OCI-LY3 (cell line): ENCODE measurements around the gene BEND2.
"Not testable (repeated sequence)": the region's sequence is repeated elsewhere in the genome, so short reads cannot be mapped to it uniquely, and the experiment has no call there.

ENCODE experiments used
- H2AFZ ChIP-seq: fragments of 200-600, 300-600 bp; shearing (Covaris generic); 2 replicates; pipeline ENCODE4 v1.6.0; 2014; ENCODE audit warnings: antibody characterized with exemption, low read depth, low read length
- H3K27ac ChIP-seq: fragments of 200-600, 300-600 bp; sonication (generic); 2 replicates; pipeline ENCODE4 v1.5.1; 2014; ENCODE audit warnings: mild to moderate bottlenecking, low read length, moderate library complexity, mixed read lengths
- H3K27me3 ChIP-seq: fragments of 200-600, 300-600 bp; sonication (generic); 2 replicates; pipeline ENCODE4 v1.6.1; 2014; ENCODE audit warnings: low read depth, low read length, mixed read lengths
- H3K36me3 ChIP-seq: fragments of 200-600, 300-600 bp; sonication (generic); replicated peaks from 2 replicates; pipeline ENCODE3; 2014; ENCODE audit warnings: low read depth, low read length, mixed read lengths
- H3K4me1 ChIP-seq: fragments of 300-600, 200-600 bp; sonication (generic); 2 replicates; pipeline ENCODE4 v1.6.1; 2014; ENCODE audit warnings: low read length, mixed read lengths
- H3K4me2 ChIP-seq: fragments of 200-600, 300-600 bp; sonication (generic); 2 replicates; pipeline ENCODE4 v1.6.1; 2014; ENCODE audit warnings: low read length, mixed read lengths
- H3K4me3 ChIP-seq: fragments of 300-600, 200-600 bp; sonication (generic); 2 replicates; pipeline ENCODE4 v1.5.1; 2014; ENCODE audit warnings: antibody characterized with exemption, mild to moderate bottlenecking, low read length, moderate library complexity
- H3K79me2 ChIP-seq: fragments of 300-600, 200-600 bp; shearing (Covaris generic); 2 replicates; pipeline ENCODE4 v1.6.1; 2014; ENCODE audit warnings: mild to moderate bottlenecking, low read length, mixed read lengths
- H3K9ac ChIP-seq: fragments of 300-600, 200-600 bp; shearing (Covaris generic); 2 replicates; pipeline ENCODE4 v1.6.0; 2014; ENCODE audit warnings: mild to moderate bottlenecking, low read length, moderate library complexity
- H3K9me3 ChIP-seq: fragments of 200-600, 300-600 bp; shearing (Covaris generic); 2 replicates; pipeline ENCODE4 v1.6.1; 2014; ENCODE audit warnings: low read length, mixed read lengths; ENCODE audit not compliant: insufficient read depth
- H4K20me1 ChIP-seq: fragments of 200-600, 300-600 bp; sonication (generic); 2 replicates; pipeline ENCODE4 v1.6.1; 2016; ENCODE audit warnings: low read length, mixed read lengths; ENCODE audit not compliant: insufficient read depth
- EZH2phosphoT487 ChIP-seq: fragments of 200-600 bp; shearing (Covaris generic); IDR thresholded peaks from 2 replicates; pipeline ENCODE4 v1.6.1; 2018; ENCODE audit warnings: antibody characterized with exemption, mixed run types, low read depth
- TF ChIP-seq, protein P1 (sequence below): fragments of 200-600, 300-600 bp; sonication (generic); IDR thresholded peaks from 2 replicates; pipeline ENCODE4 v1.5.1; 2014; ENCODE audit warnings: antibody characterized with exemption, low read length, low read depth

BEND2 gene

DNA sequence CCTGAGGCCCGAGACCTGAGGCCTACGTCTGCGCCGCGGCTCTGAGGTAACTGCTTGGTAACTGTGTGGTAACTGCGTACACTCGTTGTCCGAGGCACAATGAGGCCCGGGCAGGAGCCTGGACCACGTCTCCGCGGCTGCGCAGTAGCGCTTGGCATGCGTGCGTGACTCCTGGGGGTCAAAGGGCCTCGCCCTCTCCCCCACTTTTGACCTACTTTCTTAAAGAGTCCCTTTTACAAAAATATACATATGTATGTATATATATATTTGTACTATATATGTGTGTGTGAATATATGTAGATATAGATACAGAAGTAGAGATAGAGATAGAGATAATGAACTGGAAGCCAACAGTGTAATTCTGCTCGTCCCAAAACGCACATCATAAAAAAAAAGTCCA lies at the start of gene BEND2:
TSS of gene BEND2 (minus strand) at position 101 of the 400 bp plus-strand sequence. CDS start 136 bp downstream, outside the sequence.
- TF ChIP-seq, protein P1, sequence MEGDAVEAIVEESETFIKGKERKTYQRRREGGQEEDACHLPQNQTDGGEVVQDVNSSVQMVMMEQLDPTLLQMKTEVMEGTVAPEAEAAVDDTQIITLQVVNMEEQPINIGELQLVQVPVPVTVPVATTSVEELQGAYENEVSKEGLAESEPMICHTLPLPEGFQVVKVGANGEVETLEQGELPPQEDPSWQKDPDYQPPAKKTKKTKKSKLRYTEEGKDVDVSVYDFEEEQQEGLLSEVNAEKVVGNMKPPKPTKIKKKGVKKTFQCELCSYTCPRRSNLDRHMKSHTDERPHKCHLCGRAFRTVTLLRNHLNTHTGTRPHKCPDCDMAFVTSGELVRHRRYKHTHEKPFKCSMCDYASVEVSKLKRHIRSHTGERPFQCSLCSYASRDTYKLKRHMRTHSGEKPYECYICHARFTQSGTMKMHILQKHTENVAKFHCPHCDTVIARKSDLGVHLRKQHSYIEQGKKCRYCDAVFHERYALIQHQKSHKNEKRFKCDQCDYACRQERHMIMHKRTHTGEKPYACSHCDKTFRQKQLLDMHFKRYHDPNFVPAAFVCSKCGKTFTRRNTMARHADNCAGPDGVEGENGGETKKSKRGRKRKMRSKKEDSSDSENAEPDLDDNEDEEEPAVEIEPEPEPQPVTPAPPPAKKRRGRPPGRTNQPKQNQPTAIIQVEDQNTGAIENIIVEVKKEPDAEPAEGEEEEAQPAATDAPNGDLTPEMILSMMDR, result no peak
- TF ChIP-seq EZH2phosphoT487, result no peak
- no peak within 1 kb of the TSS for H3K27ac ChIP-seq
- no peaks in the 10 kb centered on the region for H4K20me1 ChIP-seq
- no peak within 1 kb of the TSS for H3K4me2 ChIP-seq
- H3K4me1 ChIP-seq, result no peaks in the 10 kb centered on the region
- no peaks in the 10 kb centered on the region for H3K27me3 ChIP-seq
- no peaks in the 10 kb centered on the region for H3K36me3 ChIP-seq
- H3K4me3 ChIP-seq, result no peak within 1 kb of the TSS
- H3K9me3 ChIP-seq, result no peaks in the 10 kb centered on the region
- H3K79me2 ChIP-seq, result no peaks in the 10 kb centered on the region
- H2AFZ ChIP-seq, result no peak within 1 kb of the TSS
- no peak within 1 kb of the TSS for H3K9ac ChIP-seq

DNA sequence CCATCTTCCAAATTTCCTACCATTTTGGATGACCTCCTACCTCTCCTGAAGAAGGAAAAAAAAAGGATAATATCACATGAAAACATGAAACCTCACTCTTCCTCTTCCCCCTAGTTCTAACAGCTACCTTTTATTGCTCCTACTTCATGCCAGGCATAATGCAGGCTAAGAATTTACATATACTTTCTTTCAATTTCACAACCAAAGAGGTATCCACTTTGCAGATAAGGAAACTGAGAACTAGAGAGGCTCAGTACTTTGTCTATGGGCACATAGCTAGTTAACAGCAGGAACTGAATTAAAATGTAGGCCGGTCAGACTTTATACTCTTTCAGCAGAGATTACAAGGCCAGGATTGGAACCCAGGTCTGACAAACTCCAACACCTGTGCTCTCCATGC lies 34.4 kb upstream of the BEND2 start:
- H3K4me1 ChIP-seq, result no peaks in the 10 kb centered on the region
- no peak overlapping the region for H3K27ac ChIP-seq
- H3K36me3 ChIP-seq, result no peaks in the 10 kb centered on the region
- H3K27me3 ChIP-seq, result no peaks in the 10 kb centered on the region
- TF ChIP-seq, protein P1, result no peak
- TF ChIP-seq EZH2phosphoT487, result no peak
- H4K20me1 ChIP-seq, result no peaks in the 10 kb centered on the region
- no peak overlapping the region for H3K4me2 ChIP-seq
- no peaks in the 10 kb centered on the region for H3K79me2 ChIP-seq
- H3K9ac ChIP-seq, result no peak overlapping the region
- no peak overlapping the region for H3K4me3 ChIP-seq
- H3K9me3 ChIP-seq, result no peaks in the 10 kb centered on the region
- H2AFZ ChIP-seq, result no peak overlapping the region

DNA sequence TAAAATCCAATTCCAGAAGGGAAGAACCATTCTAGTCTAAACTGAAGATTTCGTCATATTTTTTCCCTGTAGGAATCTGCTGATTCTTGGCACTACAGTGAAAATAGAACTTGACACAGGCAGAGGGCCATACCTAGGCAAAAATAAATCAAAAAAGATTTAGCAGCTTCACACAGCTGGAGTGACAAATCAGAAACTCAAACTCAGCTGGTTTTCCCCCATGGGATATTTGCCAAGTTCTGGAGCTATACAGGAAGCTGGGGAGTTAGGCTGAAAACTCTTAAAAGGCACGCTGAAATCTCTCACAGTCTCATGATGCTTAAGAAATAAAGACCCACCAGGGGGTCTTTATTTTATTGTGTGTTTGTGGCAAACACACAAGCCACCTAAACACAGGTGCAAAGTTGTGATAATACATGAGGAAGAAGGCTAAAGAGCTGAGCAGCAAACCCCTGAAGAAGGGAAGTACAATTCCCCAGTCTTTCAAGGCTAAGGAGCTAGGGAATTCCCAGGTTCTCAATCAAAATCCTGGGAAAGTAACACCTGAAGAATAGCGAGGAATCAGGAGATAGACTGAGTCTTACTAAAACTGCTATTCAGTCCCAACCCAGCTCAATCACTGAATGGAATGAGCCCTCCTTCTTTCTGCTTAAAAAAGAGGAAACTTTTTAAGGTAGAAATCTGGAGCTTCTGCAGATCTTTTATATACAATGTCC lies 32.1 kb upstream of the BEND2 start:
- no peak overlapping the region for H3K9ac ChIP-seq
- no peak overlapping the region for H3K27ac ChIP-seq
- no peaks in the 10 kb centered on the region for H4K20me1 ChIP-seq
- TF ChIP-seq, protein P1, result no peak
- no peak for TF ChIP-seq EZH2phosphoT487
- H3K9me3 ChIP-seq, result no peaks in the 10 kb centered on the region
- H3K4me1 ChIP-seq, result no peaks in the 10 kb centered on the region
- H3K4me3 ChIP-seq, result no peak overlapping the region
- no peak overlapping the region for H2AFZ ChIP-seq
- H3K79me2 ChIP-seq, result no peaks in the 10 kb centered on the region
- H3K27me3 ChIP-seq, result no peaks in the 10 kb centered on the region
- no peak overlapping the region for H3K4me2 ChIP-seq
- H3K36me3 ChIP-seq, result no peaks in the 10 kb centered on the region

DNA sequence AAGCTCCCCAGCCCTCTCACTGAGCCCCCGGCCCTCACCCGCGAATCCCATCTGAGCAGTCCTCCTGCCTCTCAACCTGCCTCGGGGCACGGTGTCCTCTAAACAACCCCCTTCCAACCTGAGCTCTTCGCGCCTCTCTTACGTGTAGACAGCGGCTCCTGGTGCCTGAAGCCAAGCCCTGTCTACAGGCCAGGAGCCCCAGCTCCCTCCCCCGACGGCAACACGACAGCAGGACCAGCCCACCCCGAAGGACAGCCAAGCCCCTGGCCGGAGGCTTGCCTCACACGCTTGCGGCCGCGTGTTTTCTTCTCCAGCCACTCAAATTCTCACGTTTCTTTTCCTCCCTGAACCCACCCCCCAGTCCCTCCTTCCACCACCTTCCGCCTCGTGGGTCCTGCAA lies 9.0 kb upstream of the BEND2 start:
- H3K79me2 ChIP-seq, H3K27ac ChIP-seq, H4K20me1 ChIP-seq, H2AFZ ChIP-seq, H3K9me3 ChIP-seq, H3K27me3 ChIP-seq, H3K4me2 ChIP-seq, H3K9ac ChIP-seq, H3K36me3 ChIP-seq, H3K4me3 ChIP-seq, H3K4me1 ChIP-seq: not testable (repeated sequence)
